Smooth muscle cell (in vitro differentiated cells): ENCODE measurements around the gene PIK3R6. TPM values are rescaled to one million over a fixed set of nuclear protein-coding genes. Genes with fewer than 3 reads are reported as not detected.

Experiments
- DNase-seq: peaks from one replicate; lab custom pipeline; 2025; ENCODE audit not compliant: unreplicated experiment; lab: John Stamatoyannopoulos, UW
- H2AFZ ChIP-seq: fragments of 200-600 bp; sonication (generic); 2 replicates; pipeline ENCODE4 v1.6.0; 2016; ENCODE audit warnings: antibody characterized with exemption, low read depth, mild to moderate bottlenecking
- H3F3A ChIP-seq: fragments of 200-600 bp; sonication (generic); 2 replicates; pipeline ENCODE4 v1.6.0; 2017; ENCODE audit warnings: antibody characterized with exemption, low read depth
- H3K27ac ChIP-seq: fragments of 200-600 bp; sonication (generic); 2 replicates; pipeline ENCODE4 v1.5.1; 2016; ENCODE audit warnings: low read depth, mild to moderate bottlenecking
- H3K27me3 ChIP-seq: fragments of 200-600 bp; sonication (generic); 2 replicates; pipeline ENCODE4 v1.6.1; 2016; ENCODE audit warnings: low read depth, mild to moderate bottlenecking
- H3K36me3 ChIP-seq: fragments of 200-600 bp; sonication (generic); 2 replicates; pipeline ENCODE4 v1.5.1; 2016; ENCODE audit warnings: low read depth
- H3K4me1 ChIP-seq: fragments of 200-600 bp; sonication (generic); 2 replicates; pipeline ENCODE4 v1.5.1; 2016; ENCODE audit warnings: low read depth
- H3K4me2 ChIP-seq: fragments of 200-600 bp; sonication (generic); 2 replicates; pipeline ENCODE4 v1.6.0; 2016; ENCODE audit warnings: mild to moderate bottlenecking
- H3K4me3 ChIP-seq: fragments of 200-600 bp; sonication (generic); 2 replicates; pipeline ENCODE4 v1.5.1; 2016; ENCODE audit warnings: mild to moderate bottlenecking
- H3K79me2 ChIP-seq: fragments of 200-600 bp; sonication (generic); 2 replicates; pipeline ENCODE4 v1.6.0; 2016; ENCODE audit warnings: low read depth, mild to moderate bottlenecking
- H3K9ac ChIP-seq: fragments of 200-600 bp; sonication (generic); 2 replicates; pipeline ENCODE4 v1.6.0; 2016; ENCODE audit warnings: low read depth
- H3K9me3 ChIP-seq: fragments of 200-600 bp; sonication (generic); replicated peaks from 2 replicates; pipeline ENCODE4 v1.5.1; 2016; ENCODE audit warnings: low read depth
- H4K20me1 ChIP-seq: fragments of 200-600 bp; sonication (generic); 2 replicates; pipeline ENCODE4 v1.6.0; 2016; ENCODE audit warnings: low read depth
- CTCF ChIP-seq: fragments of 200-600 bp; sonication (generic); IDR thresholded peaks from 2 replicates; pipeline ENCODE4 v1.5.1; 2017; ENCODE audit warnings: borderline replicate concordance, mild to moderate bottlenecking, antibody characterized with exemption; ENCODE audit not compliant: insufficient read depth, poor library complexity, severe bottlenecking
- WGBS: methylation state at CpG from one replicate; pipeline ENCODE4 v1.1.7; 2016; ENCODE audit warnings: low lambda C conversion rate; 5-methylcytosine and 5-hydroxymethylcytosine counted together
- polyA plus RNA-seq: library from polyadenylated mRNA; unstranded; fragments of >200 nt; fragmentation: Nextera tagmentation; extraction: Ambion mirVana; gene quantifications from 2 replicates; pipeline ENCODE4 v1.2.1, GENCODE V29; 2016
- total RNA-seq: library from RNA; depleted of rRNA; stranded (reverse); fragments of >200 nt; gene quantifications from 2 replicates; pipeline ENCODE4 v1.2.3, GENCODE V29; 2014

Gene PIK3R6
- total and polyA plus RNA-seq, 2 experiments from 2014 or later, result not detected

- Histone ChIP-seq H3K27ac (no peak overlapping the region), H3K36me3 (no peaks in the 10 kb centered on the region), H3F3A (no peaks in the 10 kb centered on the region), H3K4me3 (no peak overlapping the region), H3K4me2 (no peak overlapping the region), H3K9ac (no peak overlapping the region), H3K9me3 (no peaks in the 10 kb centered on the region), H2AFZ (no peak overlapping the region), H4K20me1 (no peaks in the 10 kb centered on the region), H3K4me1 (no peaks in the 10 kb centered on the region), H3K27me3 (peaks cover 1% of the 10 kb centered on the region), H3K79me2 (no peaks in the 10 kb centered on the region)
- WGBS, result 95% methylated on average over 4 of the region's 4 CpGs
- DNase-seq, result no peak
- no peak for TF ChIP-seq CTCF
These were observed 15.9 kb upstream of the PIK3R6 start for GRCh38 chr17:8883353-8883752.

- Histone ChIP-seq H3K27me3 (peaks cover 9% of the 10 kb centered on the region), H3K27ac (no peak overlapping the region), H3K4me3 (no peak overlapping the region), H3K36me3 (no peaks in the 10 kb centered on the region), H3K4me2 (no peak overlapping the region), H3K9me3 (no peaks in the 10 kb centered on the region), H3F3A (no peaks in the 10 kb centered on the region), H3K9ac (no peak overlapping the region), H4K20me1 (no peaks in the 10 kb centered on the region), H3K4me1 (no peaks in the 10 kb centered on the region), H2AFZ (no peak overlapping the region), H3K79me2 (no peaks in the 10 kb centered on the region)
- no peak for TF ChIP-seq CTCF
- DNase-seq, result no peak
- over 99% methylated on average over 7 of the region's 7 CpGs for WGBS
These were observed 14.1 kb upstream of the PIK3R6 start for GRCh38 chr17:8881606-8882005.

GRCh38 chr17:8880466-8880865 is 13.0 kb upstream of the PIK3R6 start:
- no peak for DNase-seq

More at GRCh38 chr17:8880466-8880865, 13.0 kb upstream of the PIK3R6 start:
- Histone ChIP-seq H3K4me3 (no peak overlapping the region), H3K27ac (no peak overlapping the region), H3K36me3 (no peaks in the 10 kb centered on the region), H3K4me1 (no peaks in the 10 kb centered on the region), H3K79me2 (no peaks in the 10 kb centered on the region), H3K9ac (no peak overlapping the region), H3K4me2 (no peak overlapping the region), H2AFZ (no peak overlapping the region), H3F3A (no peaks in the 10 kb centered on the region), H3K27me3 (peaks cover 9% of the 10 kb centered on the region), H4K20me1 (no peaks in the 10 kb centered on the region), H3K9me3 (no peaks in the 10 kb centered on the region)
- 91% methylated on average over 7 of the region's 7 CpGs for WGBS
- TF ChIP-seq CTCF, result no peak
